GM12801 (cell line): ENCODE measurements around the gene INSM1.

Experiments
- CTCF ChIP-seq: IDR thresholded peaks from one replicate; pipeline ENCODE4 v1.5.1; 2011; ENCODE audit warnings: control low read depth; ENCODE audit not compliant: insufficient read length; ENCODE audit errors: extremely low read depth

INSM1 gene

GRCh38 chr20:20413810-20414281 is 45.9 kb downstream of the INSM1 start:
- TF ChIP-seq CTCF: no peak

GRCh38 chr20:20414640-20415220 is 46.8 kb downstream of the INSM1 start:
- TF ChIP-seq CTCF: no peak

- no peak for TF ChIP-seq CTCF
These were observed 47.4 kb downstream of the INSM1 start for GRCh38 chr20:20415321-20415720.

- TF ChIP-seq CTCF: no peak
These were observed 50.2 kb downstream of the INSM1 start for GRCh38 chr20:20417876-20418676.
